A549 (cell line): Measurements from ENCODE around the gene RFX3. TPM values are rescaled to one million over a fixed set of nuclear protein-coding genes. Genes with fewer than 3 reads are reported as not detected.

Source experiments
- ATAC-seq, 2 experiments: fragments of 200-7000 bp in 1 of 2; fragments of >200 bp in 1 of 2; cut with Nextera tagmentation in 1 of 2; cut with Tn5 transposase in 1 of 2; 3 replicates each; pipeline versions ENCODE4 v1.8.0 to v1.9.1; 2018 to 2020; ENCODE audit warnings: mild to moderate bottlenecking in 1 of 2, moderate library complexity in 1 of 2
- CTCF ChIA-PET: fragments of 300-600 bp; sonication (Branson Sonifier 250); formaldehyde crosslinking; extraction: SDS; loops from one replicate; lab custom pipeline; 2021; ENCODE audit warnings: antibody characterized with exemption, inconsistent platforms; lab: Yijun Ruan, JAX
- POLR2A ChIA-PET: fragments of 350-600 bp; formaldehyde crosslinking; extraction: SDS; loops from one replicate; lab custom pipeline; 2021; ENCODE audit warnings: antibody characterized with exemption, inconsistent platforms; lab: Yijun Ruan, JAX
- DNase-seq, 2 experiments: peaks; one replicate each; pipeline versions ENCODE4 v3.0.0 to v3.0.0-alpha.2; 2011 to 2016; ENCODE audit warnings: low read depth in 1 of 2, low spot score in 1 of 2
- FAIRE-seq: peaks from 2 replicates; lab custom pipeline; 2011; peaks lifted over from hg19 to GRCh38; lab: Jason Lieb, UNC
- H3K27ac ChIP-seq, 2 experiments: fragments of >200 bp; sonication (Bioruptor Twin); formaldehyde crosslinking; 3 replicates each; pipeline ENCODE4 v1.5.1; 2016 to 2017
- H3K4me1 ChIP-seq: fragments of >200 bp; sonication (Bioruptor Twin); formaldehyde crosslinking; 3 replicates; pipeline ENCODE4 v1.6.1; 2016
- H3K4me2 ChIP-seq: fragments of >200 bp; sonication (Bioruptor Twin); formaldehyde crosslinking; 3 replicates; pipeline ENCODE4 v1.6.1; 2016
- H3K4me3 ChIP-seq: fragments of >200 bp; sonication (Bioruptor Twin); formaldehyde crosslinking; 3 replicates; pipeline ENCODE4 v1.5.1; 2016
- H3K9me3 ChIP-seq: fragments of >200 bp; sonication (Bioruptor Twin); formaldehyde crosslinking; 3 replicates; pipeline ENCODE4 v1.6.1; 2016
- CBX2 ChIP-seq: fragments of 200-600 bp; sonication (generic); IDR thresholded peaks from 2 replicates; pipeline ENCODE4 v1.6.1; 2016; ENCODE audit warnings: low read depth, mild to moderate bottlenecking, borderline replicate concordance
- CBX8 ChIP-seq: fragments of 200-600 bp; sonication (generic); IDR thresholded peaks from 2 replicates; pipeline ENCODE4 v1.6.1; 2016
- CHD2 ChIP-seq: fragments of 150-350 bp; IDR thresholded peaks from 2 replicates; pipeline ENCODE4 v1.6.1; 2014; ENCODE audit warnings: low read length; ENCODE audit not compliant: partially characterized antibody
- EP300 ChIP-seq, 2 experiments: fragments of >200 bp; sonication (Bioruptor Twin); formaldehyde crosslinking; IDR thresholded peaks; 2 replicates in 1 of 2; 3 replicates in 1 of 2; pipeline ENCODE4 v1.6.1; 2016 to 2017
- GATA3 ChIP-seq: IDR thresholded peaks from 2 replicates; pipeline ENCODE4 v1.6.1; 2012; ENCODE audit warnings: borderline replicate concordance
- HMGXB4 ChIP-seq: fragments of 250-450 bp; sonication (Bioruptor Pico); IDR thresholded peaks from 2 replicates; pipeline ENCODE4 v1.5.0; 2021; ENCODE audit warnings: mild to moderate bottlenecking, moderate library complexity, borderline replicate concordance
- HOXA7 ChIP-seq: fragments of 250-450 bp; sonication (Bioruptor Pico); IDR thresholded peaks from 2 replicates; pipeline ENCODE4 v1.5.0; 2020; ENCODE audit warnings: mild to moderate bottlenecking, moderate library complexity
- HOXB13 ChIP-seq: fragments of 250-450 bp; sonication (Bioruptor Pico); IDR thresholded peaks from 2 replicates; pipeline ENCODE4 v1.5.0; 2020; ENCODE audit warnings: low read depth, mild to moderate bottlenecking, moderate library complexity
- JUN ChIP-seq, 2 experiments: fragments of >200 bp; sonication (Bioruptor Twin); formaldehyde crosslinking; IDR thresholded peaks; 2 replicates in 1 of 2; 3 replicates in 1 of 2; pipeline ENCODE4 v1.6.1; 2016 to 2017
- JUNB ChIP-seq: fragments of >200 bp; sonication (Bioruptor Twin); formaldehyde crosslinking; IDR thresholded peaks from 2 replicates; pipeline ENCODE4 v1.6.1; 2016
- MYC ChIP-seq: IDR thresholded peaks from 2 replicates; pipeline ENCODE4 v1.6.1; 2012; ENCODE audit warnings: mild to moderate bottlenecking, inconsistent platforms, low read length, improper control_type of control experiment, borderline replicate concordance
- RFX5 ChIP-seq: fragments of 450-650 bp; IDR thresholded peaks from 2 replicates; pipeline ENCODE4 v1.7.1; 2014; ENCODE audit warnings: antibody characterized with exemption, mild to moderate bottlenecking, moderate library complexity
- SREBF2 ChIP-seq: fragments of 450-650 bp; IDR thresholded peaks from 2 replicates; pipeline ENCODE4 v1.6.1; 2014; ENCODE audit warnings: mild to moderate bottlenecking, moderate library complexity
- TFCP2L1 ChIP-seq: fragments of 250-450 bp; sonication (Bioruptor Pico); IDR thresholded peaks from 2 replicates; pipeline ENCODE4 v1.5.0; 2021; ENCODE audit warnings: mild to moderate bottlenecking
- ZNF302 ChIP-seq: fragments of 250-450 bp; sonication (Bioruptor Pico); IDR thresholded peaks from 2 replicates; pipeline ENCODE4 v1.9.0; 2021; ENCODE audit warnings: inconsistent platforms, mild to moderate bottlenecking, moderate library complexity
- ZSCAN20 ChIP-seq: fragments of 250-450 bp; sonication (Bioruptor Pico); IDR thresholded peaks from 2 replicates; pipeline ENCODE4 v1.8.0; 2022; ENCODE audit warnings: mild to moderate bottlenecking, moderate library complexity
- WGBS: methylation state at CpG from one replicate; pipeline ENCODE4 v1.1.6; 2017; ENCODE audit errors: missing lambda C conversion rate; 5-methylcytosine and 5-hydroxymethylcytosine counted together
- polyA plus RNA-seq, 4 experiments: library from polyadenylated mRNA; depleted of rRNA in 3 of 4; stranded (reverse); fragments of >200 nt; fragmentation: RNase III in 1 of 4; extraction: RNeasy Plus Mini Kit Qiagen cat#74134 plus additional on column Dnase treatment in 1 of 4; gene quantifications; 2 replicates in 3 of 4; 3 replicates in 1 of 4; pipeline ENCODE4 v1.2.3, GENCODE V29; 2011 to 2017
- TF ChIP-seq, protein P1 (sequence below): fragments of 250-450 bp; sonication (Bioruptor Pico); IDR thresholded peaks from 2 replicates; pipeline ENCODE4 v1.5.0; 2020; ENCODE audit warnings: low read depth, mild to moderate bottlenecking, moderate library complexity
- TF ChIP-seq, protein P2 (sequence below): fragments of 150-350 bp; IDR thresholded peaks from 2 replicates; pipeline ENCODE4 v1.6.1; 2014; ENCODE audit warnings: low read depth, mild to moderate bottlenecking, low read length
- TF ChIP-seq, protein P3 (sequence below): IDR thresholded peaks from 2 replicates; pipeline ENCODE4 v1.6.1; 2012; ENCODE audit warnings: low read depth, borderline replicate concordance
- TF ChIP-seq, protein P4 (sequence below): fragments of >200 bp; sonication (Bioruptor Twin); formaldehyde crosslinking; IDR thresholded peaks from 2 replicates; pipeline ENCODE4 v1.6.1; 2016
- TF ChIP-seq, protein P5 (sequence below): fragments of 450-650 bp; IDR thresholded peaks from 2 replicates; pipeline ENCODE4 v1.6.1; 2014; ENCODE audit warnings: antibody characterized with exemption

The RFX3 gene
- polyA plus RNA-seq, 2 of the 4 experiments (the other 2 are of a cell fraction) = 1.3 to 7.9 TPM

GRCh38 chr9:3282365-3282764, 243.4 kb downstream of the RFX3 start:
- no peaks in the 10 kb centered on the region for H3K9me3 ChIP-seq
- POLR2A ChIA-PET = no interaction called here
- no peak for DNase-seq
- CTCF ChIA-PET = no interaction called here
- TF ChIP-seq, protein P1, sequence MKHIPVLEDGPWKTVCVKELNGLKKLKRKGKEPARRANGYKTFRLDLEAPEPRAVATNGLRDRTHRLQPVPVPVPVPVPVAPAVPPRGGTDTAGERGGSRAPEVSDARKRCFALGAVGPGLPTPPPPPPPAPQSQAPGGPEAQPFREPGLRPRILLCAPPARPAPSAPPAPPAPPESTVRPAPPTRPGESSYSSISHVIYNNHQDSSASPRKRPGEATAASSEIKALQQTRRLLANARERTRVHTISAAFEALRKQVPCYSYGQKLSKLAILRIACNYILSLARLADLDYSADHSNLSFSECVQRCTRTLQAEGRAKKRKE = no peak
- TF ChIP-seq HOXB13 (CRISPR knock-in tag) (no peak), GATA3 (no peak), EP300 (IDR thresholded peaks at IDR 0.05) (no peak), JUNB (no peak), ZNF302 (CRISPR knock-in tag) (no peak), CBX2 (no peak), CBX8 (no peak), ZSCAN20 (CRISPR knock-in tag) (no peak), RFX5 (no peak), MYC (no peak), TFCP2L1 (CRISPR knock-in tag) (no peak), JUN (IDR thresholded peaks at IDR 0.05) (no peak), SREBF2 (no peak), CHD2 (no peak), HMGXB4 (no peak)
- TF ChIP-seq, protein P2, sequence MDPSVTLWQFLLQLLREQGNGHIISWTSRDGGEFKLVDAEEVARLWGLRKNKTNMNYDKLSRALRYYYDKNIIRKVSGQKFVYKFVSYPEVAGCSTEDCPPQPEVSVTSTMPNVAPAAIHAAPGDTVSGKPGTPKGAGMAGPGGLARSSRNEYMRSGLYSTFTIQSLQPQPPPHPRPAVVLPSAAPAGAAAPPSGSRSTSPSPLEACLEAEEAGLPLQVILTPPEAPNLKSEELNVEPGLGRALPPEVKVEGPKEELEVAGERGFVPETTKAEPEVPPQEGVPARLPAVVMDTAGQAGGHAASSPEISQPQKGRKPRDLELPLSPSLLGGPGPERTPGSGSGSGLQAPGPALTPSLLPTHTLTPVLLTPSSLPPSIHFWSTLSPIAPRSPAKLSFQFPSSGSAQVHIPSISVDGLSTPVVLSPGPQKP = no peak
- TF ChIP-seq, protein P3, sequence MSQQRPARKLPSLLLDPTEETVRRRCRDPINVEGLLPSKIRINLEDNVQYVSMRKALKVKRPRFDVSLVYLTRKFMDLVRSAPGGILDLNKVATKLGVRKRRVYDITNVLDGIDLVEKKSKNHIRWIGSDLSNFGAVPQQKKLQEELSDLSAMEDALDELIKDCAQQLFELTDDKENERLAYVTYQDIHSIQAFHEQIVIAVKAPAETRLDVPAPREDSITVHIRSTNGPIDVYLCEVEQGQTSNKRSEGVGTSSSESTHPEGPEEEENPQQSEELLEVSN = no peak
- TF ChIP-seq, protein P4, sequence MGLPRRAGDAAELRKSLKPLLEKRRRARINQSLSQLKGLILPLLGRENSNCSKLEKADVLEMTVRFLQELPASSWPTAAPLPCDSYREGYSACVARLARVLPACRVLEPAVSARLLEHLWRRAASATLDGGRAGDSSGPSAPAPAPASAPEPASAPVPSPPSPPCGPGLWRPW = no peak
- no peak overlapping the region for H3K27ac ChIP-seq
- H3K4me2 ChIP-seq = no peak overlapping the region
- FAIRE-seq = no peak
- H3K4me1 ChIP-seq = no peaks in the 10 kb centered on the region
- H3K4me3 ChIP-seq = no peak overlapping the region
- ATAC-seq = no peak
- WGBS = 88% methylated on average over 3 of the region's 3 CpGs

- no peaks in the 10 kb centered on the region for H3K4me1 ChIP-seq
- TF ChIP-seq HOXA7 (CRISPR knock-in tag) = no peak
- TF ChIP-seq, protein P5, sequence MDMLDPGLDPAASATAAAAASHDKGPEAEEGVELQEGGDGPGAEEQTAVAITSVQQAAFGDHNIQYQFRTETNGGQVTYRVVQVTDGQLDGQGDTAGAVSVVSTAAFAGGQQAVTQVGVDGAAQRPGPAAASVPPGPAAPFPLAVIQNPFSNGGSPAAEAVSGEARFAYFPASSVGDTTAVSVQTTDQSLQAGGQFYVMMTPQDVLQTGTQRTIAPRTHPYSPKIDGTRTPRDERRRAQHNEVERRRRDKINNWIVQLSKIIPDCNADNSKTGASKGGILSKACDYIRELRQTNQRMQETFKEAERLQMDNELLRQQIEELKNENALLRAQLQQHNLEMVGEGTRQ = no peak
- ChIA-PET CTCF (no interaction called here), POLR2A (no interaction called here)
- FAIRE-seq = no peak
- DNase-seq = no peak
- no peak overlapping the region for H3K4me2 ChIP-seq
- H3K4me3 ChIP-seq = no peak overlapping the region
- H3K9me3 ChIP-seq = no peaks in the 10 kb centered on the region
- ATAC-seq = no peak
- H3K27ac ChIP-seq = no peak overlapping the region
Observed at GRCh38 chr9:3281399-3281798, 244.4 kb downstream of the RFX3 start.
